Small intestine (tissue), 16 donors: ENCODE measurements around the gene GBP4. TPM values are rescaled to one million over a fixed set of nuclear protein-coding genes. Genes with fewer than 3 reads are reported as not detected.
A peak's percentile ranks its signal among the peaks of the same experiment; 100 is the strongest.
"Not testable (repeated sequence)": the region's sequence is repeated elsewhere in the genome, so short reads cannot be mapped to it uniquely, and the experiment has no call there.

ENCODE experiments used
- DNase-seq, 2 donors: peaks; one replicate each; pipeline versions ENCODE4 v3.0.0 to v3.0.0-alpha.2; 2013
- FAIRE-seq: peaks from 2 replicates; lab custom pipeline; 2012; peaks lifted over from hg19 to GRCh38; lab: Jason Lieb, UNC
- H3K27ac ChIP-seq, 3 donors: one replicate each; pipeline ENCODE4 v1.5.1; 2013; ENCODE audit warnings: low read length in 2 of 3, mild to moderate bottlenecking in 2 of 3, control low read depth in 1 of 3, inconsistent platforms in 1 of 3, low read depth in 1 of 3, moderate library complexity in 1 of 3
- H3K27me3 ChIP-seq, 3 donors: one replicate each; pipeline ENCODE4 v1.6.1; 2013; ENCODE audit warnings: low read length in 3 of 3, inconsistent platforms in 1 of 3; ENCODE audit not compliant: control insufficient read depth in 3 of 3, insufficient read depth in 3 of 3
- H3K36me3 ChIP-seq, 3 donors: one replicate each; pipeline ENCODE4 v1.6.1; 2013; ENCODE audit warnings: low read length in 3 of 3, inconsistent platforms in 1 of 3, low read depth in 1 of 3, mild to moderate bottlenecking in 1 of 3, moderate library complexity in 1 of 3; ENCODE audit not compliant: control insufficient read depth in 3 of 3, insufficient read depth in 2 of 3
- H3K4me1 ChIP-seq, 3 donors: one replicate each; pipeline ENCODE4 v1.6.1; 2013; ENCODE audit warnings: low read length in 2 of 3, inconsistent platforms in 1 of 3, low read depth in 1 of 3, mild to moderate bottlenecking in 1 of 3, moderate library complexity in 1 of 3; ENCODE audit not compliant: control insufficient read depth in 3 of 3, insufficient read depth in 2 of 3
- H3K4me3 ChIP-seq, 3 donors: one replicate each; pipeline ENCODE4 v1.5.1; 2013; ENCODE audit warnings: low read length in 3 of 3, control low read depth in 1 of 3, inconsistent platforms in 1 of 3, low read depth in 1 of 3, mild to moderate bottlenecking in 1 of 3, moderate library complexity in 1 of 3
- H3K9me3 ChIP-seq, 2 donors: one replicate each; pipeline ENCODE4 v1.6.1; 2013; ENCODE audit warnings: low read depth in 1 of 2, low read length in 1 of 2; ENCODE audit not compliant: control insufficient read depth in 2 of 2, insufficient read depth in 1 of 2
- whole genome bisulfite sequencing, 3 donors: extraction: QIAGEN DNeasy Blood & Tissue Kit; methylation state at CpG; one replicate each; pipeline ENCODE4 v1.1.7; 2013; 5-methylcytosine and 5-hydroxymethylcytosine counted together
- long read RNA-seq, 10 donors: transcript quantifications; one replicate each; lab custom pipeline, GENCODE V29; 2026
- polyA plus RNA-seq, 4 donors: library from polyadenylated mRNA; stranded (reverse) in 3 of 4; unstranded in 1 of 4; fragments of 200-250 nt in 3 of 4; fragments of 120-200 nt in 1 of 4; gene quantifications; one replicate each; pipeline versions ENCODE4 v1.2.1 to v1.2.3, GENCODE V29; 2013
- donor health status: healthy with polysubstance abuse.
- donor health status: control.
- donor health status: control.
- donor health status: Bipolar disorder and iron deficiency.
- donor health status: healthy.

Gene GBP4
- 10 to 100 TPM in 1 of 4 donors, 1 to 10 TPM in 3; 2.5 to 15.7 (median 6.4) TPM for polyA plus RNA-seq
- long read RNA-seq, donor 1: 0 reads
- long read RNA-seq, donor 2: 0 reads
- long read RNA-seq, donor 3, full-length matches to known transcripts: 1 of 1 reads
- long read RNA-seq, donor 3, partial matches to known transcripts: 0 of 1 reads
- long read RNA-seq, donor 3, other reads (novel, unspliced or antisense): 0 of 1 reads
- long read RNA-seq, donor 4: 0 reads
- long read RNA-seq, donor 5: 0 reads
- long read RNA-seq, donor 6: 0 reads
- long read RNA-seq, donor 7: 0 reads
- long read RNA-seq, donor 8: 0 reads
- long read RNA-seq, donor 9: 0 reads
- long read RNA-seq, donor 10: 0 reads

GRCh38 chr1:89198491-89199072 lies at the start of gene GBP4:
GBP4 (minus strand) TSS chr1:89198942; CDS start chr1:89198834, 108 bp downstream.
- 0 to 5% (median 1%) methylated on average over 21 of the region's 21 CpGs for WGBS, 3 donors
- DNase-seq (peak; percentile 75 to 89), FAIRE-seq (no peak)
- H3K27me3 ChIP-seq: no peaks in the 10 kb centered on the region
- peaks cover 0 to 1% (median 0%) of the 10 kb centered on the region in 3 donors for H3K36me3 ChIP-seq
- peak within 1 kb of the TSS; percentile 57 to 68 (median 64) for H3K4me3 ChIP-seq
- peaks cover 0 to 12% (median 10%) of the 10 kb centered on the region in 3 donors for H3K4me1 ChIP-seq
- H3K9me3 ChIP-seq: no peaks in the 10 kb centered on the region
- H3K27ac ChIP-seq: peak within 1 kb of the TSS; percentile 56 to 83 (median 81)

GRCh38 chr1:89243046-89243445 lies 44.3 kb upstream of the GBP4 start:
- WGBS, 3 donors: 92 to 98% (median 96%) methylated on average over 3 of the region's 3 CpGs

GRCh38 chr1:89221341-89221740 lies 22.6 kb upstream of the GBP4 start:
- Histone ChIP-seq H3K4me1 (no peaks in the 10 kb centered on the region), H3K4me3 (no peak overlapping the region), H3K9me3 (peaks cover 0 to 6% of the 10 kb centered on the region in 2 donors), H3K36me3 (no peaks in the 10 kb centered on the region), H3K27me3 (no peaks in the 10 kb centered on the region), H3K27ac (no peak overlapping the region)
- FAIRE-seq (no peak), DNase-seq (peak; percentile 6 to 15)
- 15 to 37% (median 34%) methylated on average over 1 of the region's 1 CpG for WGBS, 3 donors

More at GRCh38 chr1:89243046-89243445, 44.3 kb upstream of the GBP4 start:
- H3K27ac ChIP-seq: no peak overlapping the region
- no peak for DNase-seq
- H3K9me3 ChIP-seq: no peaks in the 10 kb centered on the region
- no peaks in the 10 kb centered on the region for H3K27me3 ChIP-seq
- no peak for FAIRE-seq
- no peaks in the 10 kb centered on the region for H3K36me3 ChIP-seq
- no peak overlapping the region for H3K4me3 ChIP-seq
- no peaks in the 10 kb centered on the region for H3K4me1 ChIP-seq

- not testable (repeated sequence) for H3K36me3 ChIP-seq, H3K4me3 ChIP-seq, H3K27ac ChIP-seq, H3K9me3 ChIP-seq, H3K4me1 ChIP-seq, DNase-seq, H3K27me3 ChIP-seq, FAIRE-seq
Observed at GRCh38 chr1:89219851-89220250, 21.1 kb upstream of the GBP4 start.

GRCh38 chr1:89218941-89219340 lies 20.2 kb upstream of the GBP4 start:
- FAIRE-seq, DNase-seq, H3K4me3 ChIP-seq, H3K36me3 ChIP-seq, H3K27ac ChIP-seq, H3K9me3 ChIP-seq, H3K27me3 ChIP-seq, H3K4me1 ChIP-seq: not testable (repeated sequence)
- 86 to 95% (median 86%) methylated on average over 3 of the region's 3 CpGs for WGBS, 3 donors

- Histone ChIP-seq H3K4me1 (no peaks in the 10 kb centered on the region), H3K27me3 (no peaks in the 10 kb centered on the region), H3K36me3 (no peaks in the 10 kb centered on the region), H3K27ac (no peak overlapping the region), H3K4me3 (no peak overlapping the region), H3K9me3 (peaks cover 0 to 6% of the 10 kb centered on the region in 2 donors)
- 24 to 66% (median 30%) methylated on average over 1 of the region's 1 CpG for WGBS, 3 donors
- DNase-seq (peak; percentile 16 to 33), FAIRE-seq (no peak)
Observed at GRCh38 chr1:89213347-89213746, 14.6 kb upstream of the GBP4 start.

GRCh38 chr1:89211035-89211634 lies 12.4 kb upstream of the GBP4 start:
- H3K27me3 ChIP-seq: no peaks in the 10 kb centered on the region
- H3K36me3 ChIP-seq: peaks cover 0 to 1% (median 0%) of the 10 kb centered on the region in 3 donors
- WGBS, 3 donors: 96 to 100% (median 100%) methylated on average over 1 of the region's 1 CpG
- no peak for DNase-seq
- H3K9me3 ChIP-seq: peaks cover 0 to 3% of the 10 kb centered on the region in 2 donors
- H3K4me1 ChIP-seq: no peaks in the 10 kb centered on the region
- H3K27ac ChIP-seq: no peak overlapping the region
- H3K4me3 ChIP-seq: no peak overlapping the region
- FAIRE-seq: no peak

- Histone ChIP-seq H3K4me1 (no peaks in the 10 kb centered on the region), H3K9me3 (peaks cover 0 to 13% of the 10 kb centered on the region in 2 donors), H3K4me3 (no peak overlapping the region), H3K27ac (no peak overlapping the region), H3K27me3 (no peaks in the 10 kb centered on the region), H3K36me3 (peaks cover 0 to 1% (median 0%) of the 10 kb centered on the region in 3 donors)
- FAIRE-seq (no peak), DNase-seq (no peak)
- WGBS, 3 donors: 85 to 92% (median 91%) methylated on average over 3 of the region's 3 CpGs
Observed at GRCh38 chr1:89206373-89206772, 7.6 kb upstream of the GBP4 start.
